Measurements from ENCODE around the gene LAMA5. TPM values are rescaled to one million over a fixed set of nuclear protein-coding genes. Genes with fewer than 3 reads are reported as not detected.

LAMA5 gene
- total and polyA plus RNA-seq, 2 experiments from 2014 or later = 71.3 to 252 TPM

DNA sequence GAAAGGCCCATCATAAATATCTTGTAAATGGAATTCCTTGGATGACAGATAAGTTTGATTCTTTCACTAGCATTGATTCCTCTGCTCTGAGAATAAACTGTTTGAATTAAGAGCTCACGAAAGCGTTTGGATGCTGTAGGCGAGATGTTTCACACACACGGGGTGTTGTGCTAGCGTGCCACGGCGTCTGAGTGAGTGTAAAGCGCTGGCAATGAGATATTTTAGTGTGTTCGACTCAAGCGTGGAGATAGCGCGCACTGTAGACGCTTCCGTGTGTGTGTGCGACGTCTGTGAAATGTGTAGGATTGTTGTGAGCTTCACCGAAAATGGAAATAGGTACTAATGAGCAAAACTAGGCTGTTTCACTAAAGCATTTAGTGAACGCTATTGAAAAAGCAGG lies 93.7 kb downstream of the LAMA5 start:
- no peak for DNase-seq (ENCODE audit: low spot score)
- H3K27me3 ChIP-seq = no peaks in the 10 kb centered on the region
- H3K4me3 ChIP-seq = no peak overlapping the region
- H3K36me3 ChIP-seq (replicated peaks; ENCODE audit: insufficient read depth, low read depth) = no peaks in the 10 kb centered on the region
- no peaks in the 10 kb centered on the region for H3K9me3 ChIP-seq (ENCODE audit: low read depth)
- TF ChIP-seq, protein P1, sequence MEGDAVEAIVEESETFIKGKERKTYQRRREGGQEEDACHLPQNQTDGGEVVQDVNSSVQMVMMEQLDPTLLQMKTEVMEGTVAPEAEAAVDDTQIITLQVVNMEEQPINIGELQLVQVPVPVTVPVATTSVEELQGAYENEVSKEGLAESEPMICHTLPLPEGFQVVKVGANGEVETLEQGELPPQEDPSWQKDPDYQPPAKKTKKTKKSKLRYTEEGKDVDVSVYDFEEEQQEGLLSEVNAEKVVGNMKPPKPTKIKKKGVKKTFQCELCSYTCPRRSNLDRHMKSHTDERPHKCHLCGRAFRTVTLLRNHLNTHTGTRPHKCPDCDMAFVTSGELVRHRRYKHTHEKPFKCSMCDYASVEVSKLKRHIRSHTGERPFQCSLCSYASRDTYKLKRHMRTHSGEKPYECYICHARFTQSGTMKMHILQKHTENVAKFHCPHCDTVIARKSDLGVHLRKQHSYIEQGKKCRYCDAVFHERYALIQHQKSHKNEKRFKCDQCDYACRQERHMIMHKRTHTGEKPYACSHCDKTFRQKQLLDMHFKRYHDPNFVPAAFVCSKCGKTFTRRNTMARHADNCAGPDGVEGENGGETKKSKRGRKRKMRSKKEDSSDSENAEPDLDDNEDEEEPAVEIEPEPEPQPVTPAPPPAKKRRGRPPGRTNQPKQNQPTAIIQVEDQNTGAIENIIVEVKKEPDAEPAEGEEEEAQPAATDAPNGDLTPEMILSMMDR (IDR thresholded peaks at IDR 0.05; ENCODE audit: poor library complexity) = no peak
- TF ChIP-seq EZH2phosphoT487 (IDR thresholded peaks at IDR 0.05; ENCODE audit: low read depth, severe bottlenecking, unreplicated experiment) (no peak), EZH2 (IDR thresholded peaks at IDR 0.05; ENCODE audit: borderline replicate concordance) (no peak)
- H2AFZ ChIP-seq = no peak overlapping the region
- H3K79me2 ChIP-seq = peaks cover 3% of the 10 kb centered on the region
- no peaks in the 10 kb centered on the region for H3K4me1 ChIP-seq (ENCODE audit: insufficient read depth)
- H3K9me2 ChIP-seq (replicated peaks; ENCODE audit: insufficient read depth) = no peaks in the 10 kb centered on the region
- H3K4me2 ChIP-seq = no peak overlapping the region
- no peak overlapping the region for H3K27ac ChIP-seq
- peaks cover 8% of the 10 kb centered on the region for H4K20me1 ChIP-seq (ENCODE audit: insufficient read depth, poor library complexity, severe bottlenecking)
- WGBS (ENCODE audit: low lambda C conversion rate, missing lambda C conversion rate) = 96% methylated on average over 18 of the region's 18 CpGs

DNA sequence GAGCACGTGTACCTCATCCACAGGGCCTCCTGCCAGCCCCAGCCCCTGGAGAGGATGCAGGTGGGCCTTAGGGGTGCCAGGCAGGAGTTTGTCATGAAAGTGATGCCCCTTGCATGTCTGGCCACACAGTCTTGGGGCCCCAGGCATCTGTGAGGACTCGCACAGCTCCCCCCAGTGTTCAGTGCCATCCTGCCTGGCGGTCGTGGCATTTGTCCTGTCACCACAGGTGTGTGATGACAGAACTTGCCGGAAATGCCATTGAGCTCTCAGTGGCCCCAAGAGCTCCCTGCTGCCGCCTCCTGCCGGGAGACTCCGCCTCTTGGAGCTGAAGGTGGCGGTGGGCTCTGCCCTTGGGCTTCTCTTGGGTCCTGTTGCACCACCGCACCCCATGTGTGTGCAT lies 94.9 kb downstream of the LAMA5 start:
- DNase-seq (ENCODE audit: low spot score) = no peak
- Histone ChIP-seq H3K9me3 (ENCODE audit: low read depth) (no peaks in the 10 kb centered on the region), H3K36me3 (replicated peaks; ENCODE audit: insufficient read depth, low read depth) (no peaks in the 10 kb centered on the region), H3K79me2 (no peaks in the 10 kb centered on the region), H3K4me2 (no peak overlapping the region), H4K20me1 (ENCODE audit: insufficient read depth, poor library complexity, severe bottlenecking) (peaks cover 5% of the 10 kb centered on the region), H3K4me1 (ENCODE audit: insufficient read depth) (no peaks in the 10 kb centered on the region), H3K27ac (no peak overlapping the region), H3K27me3 (no peaks in the 10 kb centered on the region), H2AFZ (no peak overlapping the region), H3K9me2 (replicated peaks; ENCODE audit: insufficient read depth) (no peaks in the 10 kb centered on the region), H3K4me3 (no peak overlapping the region)
- 92% methylated on average over 10 of the region's 10 CpGs for WGBS (ENCODE audit: low lambda C conversion rate, missing lambda C conversion rate)
- no peak for TF ChIP-seq EZH2phosphoT487 (IDR thresholded peaks at IDR 0.05; ENCODE audit: low read depth, severe bottlenecking, unreplicated experiment)
- TF ChIP-seq EZH2 (IDR thresholded peaks at IDR 0.05; ENCODE audit: borderline replicate concordance) = no peak
- TF ChIP-seq, protein P1 (IDR thresholded peaks at IDR 0.05; ENCODE audit: poor library complexity) = no peak

DNA sequence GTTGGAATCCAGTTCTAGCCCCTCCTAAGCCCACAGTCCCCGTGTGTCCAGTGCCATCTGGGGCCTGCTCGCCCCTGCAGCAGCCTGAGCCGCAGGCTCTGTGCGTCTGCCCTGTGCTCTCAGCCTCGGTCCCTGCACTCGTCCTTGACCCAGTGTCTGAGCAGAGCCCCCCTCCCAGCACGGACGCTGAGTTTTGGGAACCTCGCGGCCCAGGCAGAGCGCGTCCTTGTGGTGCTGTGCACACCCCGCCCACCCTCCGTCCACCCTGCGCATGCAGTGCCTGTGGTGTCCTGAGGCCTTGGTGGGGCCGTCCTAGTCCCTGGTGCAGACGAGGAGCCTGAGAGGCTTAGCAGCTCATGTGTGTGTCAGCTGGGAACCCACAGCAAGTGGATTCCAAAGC lies 97.2 kb downstream of the LAMA5 start:
- Histone ChIP-seq H3K9me3 (ENCODE audit: low read depth) (no peaks in the 10 kb centered on the region), H4K20me1 (ENCODE audit: insufficient read depth, poor library complexity, severe bottlenecking) (peaks cover 5% of the 10 kb centered on the region), H2AFZ (no peak overlapping the region), H3K27me3 (no peaks in the 10 kb centered on the region), H3K4me3 (no peak overlapping the region), H3K4me1 (ENCODE audit: insufficient read depth) (no peaks in the 10 kb centered on the region), H3K79me2 (peaks cover 8% of the 10 kb centered on the region), H3K4me2 (no peak overlapping the region), H3K9me2 (replicated peaks; ENCODE audit: insufficient read depth) (no peaks in the 10 kb centered on the region), H3K27ac (no peak overlapping the region), H3K36me3 (replicated peaks; ENCODE audit: insufficient read depth, low read depth) (no peaks in the 10 kb centered on the region)
- DNase-seq (ENCODE audit: low spot score) = no peak
- no peak for TF ChIP-seq EZH2phosphoT487 (IDR thresholded peaks at IDR 0.05; ENCODE audit: low read depth, severe bottlenecking, unreplicated experiment)
- TF ChIP-seq, protein P1 (IDR thresholded peaks at IDR 0.05; ENCODE audit: poor library complexity) = no peak
- no peak for TF ChIP-seq EZH2 (IDR thresholded peaks at IDR 0.05; ENCODE audit: borderline replicate concordance)
- WGBS (ENCODE audit: low lambda C conversion rate, missing lambda C conversion rate) = 91% methylated on average over 16 of the region's 17 CpGs

DNA sequence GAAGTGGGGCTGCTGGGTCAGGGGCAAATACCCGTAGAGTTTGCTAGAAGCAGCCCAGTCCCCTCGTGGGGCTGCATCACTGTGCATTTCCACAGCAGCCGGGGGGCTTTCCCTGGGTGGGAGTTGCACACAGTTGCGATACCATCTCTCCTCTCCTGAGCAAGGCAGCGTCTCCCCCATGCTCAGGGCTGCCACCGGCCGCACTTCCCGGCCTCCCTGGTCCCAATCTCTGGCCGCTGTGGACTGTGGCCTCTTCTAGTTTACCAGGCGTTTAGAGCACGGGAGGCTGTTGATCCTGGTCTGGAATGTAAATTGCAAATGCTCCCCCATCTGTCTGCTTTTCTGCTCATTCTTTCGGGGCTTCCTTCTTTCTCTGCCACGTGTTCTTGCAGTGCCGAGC lies 97.7 kb downstream of the LAMA5 start:
- 90% methylated on average over 14 of the region's 14 CpGs for WGBS (ENCODE audit: low lambda C conversion rate, missing lambda C conversion rate)
- H3K4me1 ChIP-seq (ENCODE audit: insufficient read depth) = no peaks in the 10 kb centered on the region
- no peak overlapping the region for H2AFZ ChIP-seq
- H3K27ac ChIP-seq = no peak overlapping the region
- TF ChIP-seq, protein P1 (IDR thresholded peaks at IDR 0.05; ENCODE audit: poor library complexity) = no peak
- TF ChIP-seq EZH2phosphoT487 (IDR thresholded peaks at IDR 0.05; ENCODE audit: low read depth, severe bottlenecking, unreplicated experiment) (no peak), EZH2 (IDR thresholded peaks at IDR 0.05; ENCODE audit: borderline replicate concordance) (no peak)
- no peak overlapping the region for H3K4me3 ChIP-seq
- peaks cover 5% of the 10 kb centered on the region for H4K20me1 ChIP-seq (ENCODE audit: insufficient read depth, poor library complexity, severe bottlenecking)
- peaks cover 8% of the 10 kb centered on the region for H3K79me2 ChIP-seq
- no peak for DNase-seq (ENCODE audit: low spot score)
- H3K36me3 ChIP-seq (replicated peaks; ENCODE audit: insufficient read depth, low read depth) = no peaks in the 10 kb centered on the region
- H3K9me2 ChIP-seq (replicated peaks; ENCODE audit: insufficient read depth) = no peaks in the 10 kb centered on the region
- no peak overlapping the region for H3K4me2 ChIP-seq
- no peaks in the 10 kb centered on the region for H3K9me3 ChIP-seq (ENCODE audit: low read depth)
- no peaks in the 10 kb centered on the region for H3K27me3 ChIP-seq
